PFSK-1 (cell line): ENCODE data around the gene GAS7.

Experiments
- FOXP2 ChIP-seq: optimal IDR thresholded peaks from 2 replicates; pipeline ENCODE3; 2011; ENCODE audit warnings: borderline replicate concordance, control low read depth, inconsistent platforms; ENCODE audit not compliant: insufficient read depth; ENCODE audit errors: extremely low read length, extremely low read depth
- POLR2AphosphoS5 ChIP-seq: IDR thresholded peaks from 2 replicates; pipeline ENCODE4 v1.6.1; 2012; ENCODE audit warnings: low read depth, mild to moderate bottlenecking, control low read depth, low read length, moderate library complexity
- REST ChIP-seq, 2 experiments: IDR thresholded peaks; 2 replicates each; pipeline versions ENCODE4 v1.6.1 to v1.8.0; 2011 to 2012; ENCODE audit warnings: low read depth in 2 of 2, low read length in 2 of 2, control low read depth in 1 of 2, inconsistent platforms in 1 of 2, mild to moderate bottlenecking in 1 of 2, moderate library complexity in 1 of 2; ENCODE audit not compliant: insufficient read depth in 1 of 2
- SIN3A ChIP-seq: IDR thresholded peaks from 2 replicates; pipeline ENCODE4 v1.6.1; 2012; ENCODE audit warnings: mild to moderate bottlenecking, low read length, moderate library complexity, borderline replicate concordance; ENCODE audit not compliant: insufficient read depth
- TAF1 ChIP-seq: IDR thresholded peaks from 2 replicates; pipeline ENCODE4 v1.6.1; 2012; ENCODE audit warnings: low read length, control low read depth, borderline replicate concordance; ENCODE audit not compliant: insufficient read depth

The GAS7 gene

GRCh38 chr17:9991796-9992195 lies 206.6 kb downstream of the GAS7 start:
- TF ChIP-seq POLR2AphosphoS5 (no peak), FOXP2 (no peak), TAF1 (no peak), REST (IDR thresholded peaks at IDR 0.05; ENCODE audit: insufficient read depth in 1 of 2, low read depth in 2 of 2, low read length in 2 of 2) (no peak), SIN3A (no peak)

DNA sequence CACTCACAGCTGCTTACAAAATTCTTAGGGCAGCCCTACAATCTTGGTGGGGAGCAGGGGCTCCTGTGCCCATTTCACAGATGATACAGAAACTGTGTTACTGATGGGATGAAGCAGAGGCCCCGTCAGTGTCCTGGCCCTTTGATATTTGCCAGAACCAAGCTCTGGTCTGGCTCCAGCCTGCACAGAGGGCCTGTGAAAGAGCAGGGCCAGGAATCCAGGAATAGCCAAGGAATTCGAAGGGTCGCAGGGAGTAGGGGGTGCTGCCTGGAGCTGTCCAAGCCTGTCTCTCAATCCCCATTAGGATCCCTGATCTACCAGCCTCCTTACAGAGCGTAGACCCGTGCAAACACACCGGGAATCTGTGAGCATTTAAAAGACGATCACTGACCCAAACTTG lies 207.1 kb downstream of the GAS7 start:
- no peak for TF ChIP-seq REST (IDR thresholded peaks at IDR 0.05; ENCODE audit: insufficient read depth in 1 of 2, low read depth in 2 of 2, low read length in 2 of 2)
- no peak for TF ChIP-seq FOXP2
- no peak for TF ChIP-seq SIN3A
- TF ChIP-seq TAF1, result no peak
- no peak for TF ChIP-seq POLR2AphosphoS5

DNA sequence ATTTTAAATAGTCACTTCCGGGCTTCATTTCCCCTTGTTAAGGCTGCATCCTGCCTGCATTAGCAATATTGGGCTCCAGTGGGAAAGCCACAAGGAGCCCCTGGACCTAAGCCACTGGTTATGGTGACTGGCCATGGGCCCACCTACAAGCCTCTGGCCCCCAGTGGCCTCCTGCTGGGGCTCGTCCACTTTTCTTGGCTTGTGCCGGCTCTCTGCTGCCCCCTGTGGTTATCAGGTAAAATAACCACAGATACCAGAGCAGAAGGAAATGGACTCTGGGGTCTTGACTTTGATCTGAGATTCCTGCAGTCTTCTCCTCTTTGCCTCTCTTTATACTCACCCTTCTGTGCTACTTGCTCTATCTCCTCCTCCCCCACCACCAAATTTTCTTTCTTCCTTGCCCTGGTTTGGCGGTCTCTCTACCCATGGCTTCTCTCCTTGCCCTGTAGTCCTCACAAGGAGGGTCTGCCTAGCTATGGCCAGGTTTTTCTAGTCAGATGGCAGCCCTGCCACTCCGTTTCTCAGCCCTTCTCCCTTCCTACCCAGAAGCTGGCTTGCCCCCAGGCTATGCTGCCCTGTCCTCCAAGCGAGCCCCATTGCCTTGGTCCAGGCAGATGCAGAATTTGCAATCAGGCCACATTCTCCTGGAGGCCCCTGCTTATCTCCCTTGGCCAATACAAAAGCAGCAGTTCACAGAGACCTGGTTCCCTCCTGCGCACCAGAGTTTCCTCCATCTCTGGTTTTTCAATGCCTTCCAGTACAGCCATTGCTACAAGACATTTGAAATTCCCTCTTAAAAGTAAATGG lies 210.4 kb downstream of the GAS7 start:
- TF ChIP-seq POLR2AphosphoS5 (no peak), TAF1 (no peak), SIN3A (no peak), FOXP2 (no peak), REST (IDR thresholded peaks at IDR 0.05; ENCODE audit: insufficient read depth in 1 of 2, low read depth in 2 of 2, low read length in 2 of 2) (no peak)

- TF ChIP-seq FOXP2 (no peak), REST (IDR thresholded peaks at IDR 0.05; ENCODE audit: insufficient read depth in 1 of 2, low read depth in 2 of 2, low read length in 2 of 2) (no peak), SIN3A (no peak), TAF1 (no peak), POLR2AphosphoS5 (no peak)
Measured at GRCh38 chr17:9986754-9987382, 211.5 kb downstream of the GAS7 start.
